NCI-H2227 (cell line): ENCODE data around the gene SMG5.

Experiments
- DNase-seq: peaks from one replicate; lab custom pipeline; 2025; ENCODE audit not compliant: unreplicated experiment; lab: John Stamatoyannopoulos, UW

SMG5 gene

GRCh38 chr1:156281281-156281680, 1.3 kb downstream of the SMG5 start:
- peak; percentile 25 for DNase-seq

- no peak for DNase-seq
Observed at GRCh38 chr1:156279837-156280236, 2.8 kb downstream of the SMG5 start.

GRCh38 chr1:156276966-156277381, 5.7 kb downstream of the SMG5 start:
- DNase-seq, result no peak

- DNase-seq, result no peak
Observed at GRCh38 chr1:156276532-156276931, 6.1 kb downstream of the SMG5 start.

- DNase-seq, result no peak
Observed at GRCh38 chr1:156270314-156270713, 12.3 kb downstream of the SMG5 start.

GRCh38 chr1:156268336-156268735, 14.3 kb downstream of the SMG5 start:
- DNase-seq, result no peak

- DNase-seq, result no peak
Observed at GRCh38 chr1:156266051-156266450, 16.6 kb downstream of the SMG5 start.

- no peak for DNase-seq
Observed at GRCh38 chr1:156263288-156263655, 19.4 kb downstream of the SMG5 start.

GRCh38 chr1:156262461-156263287, 20.0 kb downstream of the SMG5 start:
- DNase-seq, result no peak

GRCh38 chr1:156260896-156261295, 21.7 kb downstream of the SMG5 start:
- no peak for DNase-seq

- no peak for DNase-seq
Observed at GRCh38 chr1:156259805-156260204, 22.8 kb downstream of the SMG5 start.

- no peak for DNase-seq
Observed at GRCh38 chr1:156258859-156259258, 23.8 kb downstream of the SMG5 start.

- DNase-seq, result no peak
Observed at GRCh38 chr1:156257711-156258110, 24.9 kb downstream of the SMG5 start.

GRCh38 chr1:156253634-156254033, 29.0 kb downstream of the SMG5 start:
- no peak for DNase-seq

- DNase-seq, result peak; percentile 85
Observed at GRCh38 chr1:156251527-156251926, 31.1 kb downstream of the SMG5 start.

GRCh38 chr1:156249593-156249992, 33.0 kb downstream of the SMG5 start:
- DNase-seq, result no peak

GRCh38 chr1:156248323-156248683, 34.3 kb downstream of the SMG5 start:
- no peak for DNase-seq

GRCh38 chr1:156247460-156248322, 34.9 kb downstream of the SMG5 start, which contains the start of gene PAQR6:
Gene PAQR6 (minus strand): TSS chr1:156248056. CDS start chr1:156246731, 1,325 bp downstream.
- no peak for DNase-seq

GRCh38 chr1:156246781-156247459, 35.7 kb downstream of the SMG5 start:
- no peak for DNase-seq

- no peak for DNase-seq
Observed at GRCh38 chr1:156246241-156246780, 36.3 kb downstream of the SMG5 start.
